ENCODE data around the gene ZNF76.

- TF ChIP-seq POLR2AphosphoS5 (IDR thresholded peaks at IDR 0.05; ENCODE audit: borderline replicate concordance, low read depth, low read length): no peak
- TF ChIP-seq EZH2 (IDR thresholded peaks at IDR 0.05): no peak
- TF ChIP-seq FOXP2 (optimal IDR thresholded peaks at IDR 0.05; ENCODE audit: control extremely low read depth, extremely low read length, insufficient read depth): no peak
Measured at GRCh38 chr6:35244551-35244950, 15.0 kb upstream of the ZNF76 start.
